NCI-H1105 (cell line): ENCODE measurements around the gene HOXC12.
A peak's percentile ranks its signal among the peaks of the same experiment; 100 is the strongest.

ENCODE experiments used
- DNase-seq: peaks from one replicate; lab custom pipeline; 2025; lab: John Stamatoyannopoulos, UW

The HOXC12 gene

GRCh38 chr12:53941187-53941586 is 13.5 kb upstream of the HOXC12 start:
- no peak for DNase-seq

- DNase-seq = no peak
Measured at GRCh38 chr12:53941750-53942149, 13.0 kb upstream of the HOXC12 start.

- no peak for DNase-seq
Measured at GRCh38 chr12:53942467-53942997, 12.2 kb upstream of the HOXC12 start.

- no peak for DNase-seq
Measured at GRCh38 chr12:53944209-53944608, 10.5 kb upstream of the HOXC12 start.

- DNase-seq = no peak
Measured at GRCh38 chr12:53944907-53945847, 9.5 kb upstream of the HOXC12 start.

GRCh38 chr12:53947743-53948142 is 7.0 kb upstream of the HOXC12 start:
- DNase-seq = no peak

GRCh38 chr12:53948650-53949593 is 5.8 kb upstream of the HOXC12 start:
- no peak for DNase-seq

- peak; percentile 59 for DNase-seq
Measured at GRCh38 chr12:53949631-53950436, 4.9 kb upstream of the HOXC12 start.

GRCh38 chr12:53950437-53950773 is 4.3 kb upstream of the HOXC12 start:
- DNase-seq = no peak

GRCh38 chr12:53950789-53951576 is 3.7 kb upstream of the HOXC12 start:
- DNase-seq = no peak

- no peak for DNase-seq
Measured at GRCh38 chr12:53951577-53952334, 2.9 kb upstream of the HOXC12 start.

- no peak for DNase-seq
Measured at GRCh38 chr12:53952335-53952694, 2.4 kb upstream of the HOXC12 start.

- DNase-seq = no peak
Measured at GRCh38 chr12:53952871-53953734, 1.6 kb upstream of the HOXC12 start.

- DNase-seq = no peak
Measured at GRCh38 chr12:53953831-53954693, 641 bp upstream of the HOXC12 start.

- DNase-seq = no peak
Measured at GRCh38 chr12:53955036-53955775, 503 bp downstream of the HOXC12 start.

GRCh38 chr12:53955776-53956250 is 1.1 kb downstream of the HOXC12 start:
- DNase-seq = no peak

- no peak for DNase-seq
Measured at GRCh38 chr12:53956251-53956887, 1.7 kb downstream of the HOXC12 start.
